Measurements from ENCODE around the gene PIP5K1B. TPM values are rescaled to one million over a fixed set of nuclear protein-coding genes. Genes with fewer than 3 reads are reported as not detected.

Gene PIP5K1B
- total RNA-seq, 1 experiment from 2014 or later: 0.20 TPM

GRCh38 chr9:69004836-69005235 is 299.8 kb downstream of the PIP5K1B start:
- no peaks in the 10 kb centered on the region for H3K4me1 ChIP-seq (ENCODE audit: control insufficient read depth in 1 of 2, insufficient read depth in 2 of 2, low read length in 2 of 2)
- H3K27ac ChIP-seq (ENCODE audit: low read depth, low read length): no peak overlapping the region
- no peaks in the 10 kb centered on the region for H3K9me2 ChIP-seq (ENCODE audit: insufficient read depth)
- RAD21 ChIA-PET (ENCODE audit: low non-redundant PET in 1 of 2, low total read pairs in 2 of 2, uncharacterized antibody in 2 of 2, unreplicated experiment in 2 of 2): no interaction called here
- ATAC-seq: no peak
- POLR2A ChIA-PET: no interaction called here
- no peak overlapping the region for H3K9ac ChIP-seq (ENCODE audit: low read length)
- TF ChIP-seq CTCF (IDR thresholded peaks at IDR 0.05 in 2 of 3, conservative IDR thresholded peaks at IDR 0.05 in 1 of 3; ENCODE audit: borderline replicate concordance in 1 of 3, insufficient read depth in 1 of 3, low read depth in 2 of 3, low read length in 2 of 3) (no peak), EZH2 (IDR thresholded peaks at IDR 0.05) (no peak), SP1 (IDR thresholded peaks at IDR 0.05; ENCODE audit: low read depth) (no peak), SIN3A (IDR thresholded peaks at IDR 0.05; ENCODE audit: low read depth) (no peak), FOSL1 (IDR thresholded peaks at IDR 0.05; ENCODE audit: low read depth) (no peak), RAD21 (IDR thresholded peaks at IDR 0.05; ENCODE audit: low read depth) (no peak), ZFX (IDR thresholded peaks at IDR 0.05) (no peak)
- H2AFZ ChIP-seq (ENCODE audit: low read depth, low read length, poor library complexity, severe bottlenecking): no peak overlapping the region
- H3K4me2 ChIP-seq (ENCODE audit: low read length): no peak overlapping the region
- no peaks in the 10 kb centered on the region for H3K79me2 ChIP-seq (ENCODE audit: insufficient read depth, low read length)
- DNase-seq (ENCODE audit: low read depth, low spot score): no peak
- H4K20me1 ChIP-seq (ENCODE audit: insufficient read depth): no peaks in the 10 kb centered on the region
- H3K36me3 ChIP-seq (ENCODE audit: control insufficient read depth in 1 of 2, insufficient read depth in 2 of 2, low read length in 2 of 2): no peaks in the 10 kb centered on the region
- no TSS peak for BruUV-seq (replicated peaks)
- H3K9me3 ChIP-seq (ENCODE audit: control insufficient read depth in 1 of 2, insufficient read depth in 1 of 2, low read depth in 1 of 2, low read length in 2 of 2): no peaks in the 10 kb centered on the region
- intact Hi-C loops (cut with micrococcal nuclease): no loop called here
- CTCF ChIA-PET: no interaction called here
- H3K27me3 ChIP-seq (ENCODE audit: insufficient read depth, low read length): peaks cover 7% of the 10 kb centered on the region; the same call in 1 of the 2 replicates
- H3K4me3 ChIP-seq (replicated peaks in 1 of 2; ENCODE audit: low read depth in 1 of 2, low read length in 2 of 2): no peak overlapping the region

- no peaks in the 10 kb centered on the region for H3K9me2 ChIP-seq (ENCODE audit: insufficient read depth)
- no TSS peak for BruUV-seq (replicated peaks)
- no peaks in the 10 kb centered on the region for H4K20me1 ChIP-seq (ENCODE audit: insufficient read depth)
- ATAC-seq (no peak), DNase-seq (ENCODE audit: low read depth, low spot score) (no peak)
- no peaks in the 10 kb centered on the region for H3K4me1 ChIP-seq (ENCODE audit: control insufficient read depth in 1 of 2, insufficient read depth in 2 of 2, low read length in 2 of 2)
- RAD21 ChIA-PET (ENCODE audit: low non-redundant PET in 1 of 2, low total read pairs in 2 of 2, uncharacterized antibody in 2 of 2, unreplicated experiment in 2 of 2): no interaction called here
- H3K27me3 ChIP-seq (ENCODE audit: insufficient read depth, low read length): peaks cover 7% of the 10 kb centered on the region; the same call in 1 of the 2 replicates
- H3K9ac ChIP-seq (ENCODE audit: low read length): no peak overlapping the region
- H3K36me3 ChIP-seq (ENCODE audit: control insufficient read depth in 1 of 2, insufficient read depth in 2 of 2, low read length in 2 of 2): no peaks in the 10 kb centered on the region
- H3K79me2 ChIP-seq (ENCODE audit: insufficient read depth, low read length): no peaks in the 10 kb centered on the region
- CTCF ChIA-PET: no interaction called here
- POLR2A ChIA-PET: no interaction called here
- H3K27ac ChIP-seq (ENCODE audit: low read depth, low read length): no peak overlapping the region
- H2AFZ ChIP-seq (ENCODE audit: low read depth, low read length, poor library complexity, severe bottlenecking): no peak overlapping the region
- no peak overlapping the region for H3K4me3 ChIP-seq (replicated peaks in 1 of 2; ENCODE audit: low read depth in 1 of 2, low read length in 2 of 2)
- H3K4me2 ChIP-seq (ENCODE audit: low read length): no peak overlapping the region
- intact Hi-C loops (cut with micrococcal nuclease): no loop called here
- H3K9me3 ChIP-seq (ENCODE audit: control insufficient read depth in 1 of 2, insufficient read depth in 1 of 2, low read depth in 1 of 2, low read length in 2 of 2): no peaks in the 10 kb centered on the region
- TF ChIP-seq ATF3 (IDR thresholded peaks at IDR 0.05) (no peak), ELF1 (IDR thresholded peaks at IDR 0.05; ENCODE audit: borderline replicate concordance, low read depth) (no peak), TCF7L2 (IDR thresholded peaks at IDR 0.05; ENCODE audit: borderline replicate concordance, extremely low read depth, insufficient read depth, insufficient read length) (no peak), RAD21 (IDR thresholded peaks at IDR 0.05; ENCODE audit: low read depth) (no peak), POLR2AphosphoS5 (IDR thresholded peaks at IDR 0.05; ENCODE audit: low read depth, low read length) (no peak), SRF (IDR thresholded peaks at IDR 0.05; ENCODE audit: low read depth) (no peak), REST (IDR thresholded peaks at IDR 0.05; ENCODE audit: low read depth) (no peak), MAX (IDR thresholded peaks at IDR 0.05) (no peak)
These were observed 304.7 kb downstream of the PIP5K1B start for GRCh38 chr9:69009708-69010107.

All from HCT116 (cell line).